ENCODE data around the gene RBM8A. TPM values are rescaled to one million over a fixed set of nuclear protein-coding genes. Genes with fewer than 3 reads are reported as not detected.

RBM8A gene
- polyA plus RNA-seq, 1 donor = 122 TPM

GRCh38 chr1:145956781-145957442 lies 29.6 kb upstream of the RBM8A start:
- peak overlapping the region; percentile 69 for H3K27ac ChIP-seq (ENCODE audit: low read length)
- peaks cover 2% of the 10 kb centered on the region for H3K9me3 ChIP-seq (ENCODE audit: control insufficient read depth, low read depth, low read length)
- peaks cover 14% of the 10 kb centered on the region for H3K4me1 ChIP-seq (ENCODE audit: control insufficient read depth, insufficient read depth, low read length)
- no peaks in the 10 kb centered on the region for H3K36me3 ChIP-seq (ENCODE audit: control insufficient read depth, insufficient read depth, low read length)
- H3K4me3 ChIP-seq (ENCODE audit: low read length) = peak overlapping the region; percentile 53
- 100% methylated on average over 2 of the region's 3 CpGs for WGBS (ENCODE audit: insufficient coverage, low lambda C conversion rate)
- DNase-seq = peak in 1 of 2 donors; percentile 23
- peaks cover 41% of the 10 kb centered on the region for H3K27me3 ChIP-seq (ENCODE audit: control insufficient read depth, insufficient read depth, low read length)

- Histone ChIP-seq H3K4me1 (ENCODE audit: control insufficient read depth, insufficient read depth, low read length) (peaks cover 8% of the 10 kb centered on the region), H3K36me3 (ENCODE audit: control insufficient read depth, insufficient read depth, low read length) (no peaks in the 10 kb centered on the region), H3K4me3 (ENCODE audit: low read length) (peak overlapping the region; percentile 53), H3K27me3 (ENCODE audit: control insufficient read depth, insufficient read depth, low read length) (peaks cover 35% of the 10 kb centered on the region), H3K9me3 (ENCODE audit: control insufficient read depth, low read depth, low read length) (peaks cover 2% of the 10 kb centered on the region), H3K27ac (ENCODE audit: low read length) (peak overlapping the region; percentile 69)
- no peak for DNase-seq
Measured at GRCh38 chr1:145956361-145956760, 29.1 kb upstream of the RBM8A start.

- WGBS (ENCODE audit: insufficient coverage, low lambda C conversion rate) = no CpG with 5 or more reads among the region's 2 CpGs
- H3K4me3 ChIP-seq (ENCODE audit: low read length) = no peak overlapping the region
Measured at GRCh38 chr1:145955436-145955835, 28.2 kb upstream of the RBM8A start.

GRCh38 chr1:145953861-145954260 lies 26.6 kb upstream of the RBM8A start:
- H3K27ac ChIP-seq (ENCODE audit: low read length) = no peak overlapping the region
- H3K36me3 ChIP-seq (ENCODE audit: control insufficient read depth, insufficient read depth, low read length) = no peaks in the 10 kb centered on the region
- H3K9me3 ChIP-seq (ENCODE audit: control insufficient read depth, low read depth, low read length) = no peaks in the 10 kb centered on the region
- DNase-seq = no peak
- no peak overlapping the region for H3K4me3 ChIP-seq (ENCODE audit: low read length)
- no peaks in the 10 kb centered on the region for H3K4me1 ChIP-seq (ENCODE audit: control insufficient read depth, insufficient read depth, low read length)
- 73% methylated on average over 2 of the region's 6 CpGs for WGBS (ENCODE audit: insufficient coverage, low lambda C conversion rate)
- H3K27me3 ChIP-seq (ENCODE audit: control insufficient read depth, insufficient read depth, low read length) = peaks cover 11% of the 10 kb centered on the region

More at GRCh38 chr1:145955436-145955835, 28.2 kb upstream of the RBM8A start:
- Histone ChIP-seq H3K27me3 (ENCODE audit: control insufficient read depth, insufficient read depth, low read length) (peaks cover 26% of the 10 kb centered on the region), H3K27ac (ENCODE audit: low read length) (no peak overlapping the region), H3K36me3 (ENCODE audit: control insufficient read depth, insufficient read depth, low read length) (no peaks in the 10 kb centered on the region), H3K9me3 (ENCODE audit: control insufficient read depth, low read depth, low read length) (peaks cover 1% of the 10 kb centered on the region), H3K4me1 (ENCODE audit: control insufficient read depth, insufficient read depth, low read length) (no peaks in the 10 kb centered on the region)
- DNase-seq = no peak

GRCh38 chr1:145952903-145953302 lies 25.6 kb upstream of the RBM8A start:
- Histone ChIP-seq H3K4me1 (ENCODE audit: control insufficient read depth, insufficient read depth, low read length) (no peaks in the 10 kb centered on the region), H3K4me3 (ENCODE audit: low read length) (no peak overlapping the region), H3K27me3 (ENCODE audit: control insufficient read depth, insufficient read depth, low read length) (peaks cover 7% of the 10 kb centered on the region), H3K36me3 (ENCODE audit: control insufficient read depth, insufficient read depth, low read length) (no peaks in the 10 kb centered on the region), H3K27ac (ENCODE audit: low read length) (no peak overlapping the region), H3K9me3 (ENCODE audit: control insufficient read depth, low read depth, low read length) (no peaks in the 10 kb centered on the region)
- no CpG with 5 or more reads among the region's 3 CpGs for WGBS (ENCODE audit: insufficient coverage, low lambda C conversion rate)
- DNase-seq = no peak

- Histone ChIP-seq H3K27ac (ENCODE audit: low read length) (no peak overlapping the region), H3K36me3 (ENCODE audit: control insufficient read depth, insufficient read depth, low read length) (peaks cover 2% of the 10 kb centered on the region), H3K9me3 (ENCODE audit: control insufficient read depth, low read depth, low read length) (no peaks in the 10 kb centered on the region), H3K4me3 (ENCODE audit: low read length) (no peak overlapping the region), H3K4me1 (ENCODE audit: control insufficient read depth, insufficient read depth, low read length) (no peaks in the 10 kb centered on the region), H3K27me3 (ENCODE audit: control insufficient read depth, insufficient read depth, low read length) (peaks cover 4% of the 10 kb centered on the region)
- DNase-seq = no peak
- WGBS (ENCODE audit: insufficient coverage, low lambda C conversion rate) = 100% methylated on average over 1 of the region's 1 CpG
Measured at GRCh38 chr1:145951526-145951925, 24.2 kb upstream of the RBM8A start.

GRCh38 chr1:145949219-145949618 lies 21.9 kb upstream of the RBM8A start:
- H3K27ac ChIP-seq (ENCODE audit: low read length) = no peak overlapping the region
- WGBS (ENCODE audit: insufficient coverage, low lambda C conversion rate) = 100% methylated on average over 2 of the region's 4 CpGs

GRCh38 chr1:145947551-145947950 lies 20.3 kb upstream of the RBM8A start:
- no peak overlapping the region for H3K4me3 ChIP-seq (ENCODE audit: low read length)
- H3K4me1 ChIP-seq (ENCODE audit: control insufficient read depth, insufficient read depth, low read length) = no peaks in the 10 kb centered on the region
- H3K9me3 ChIP-seq (ENCODE audit: control insufficient read depth, low read depth, low read length) = no peaks in the 10 kb centered on the region
- H3K27me3 ChIP-seq (ENCODE audit: control insufficient read depth, insufficient read depth, low read length) = no peaks in the 10 kb centered on the region
- no CpG with 5 or more reads among the region's 4 CpGs for WGBS (ENCODE audit: insufficient coverage, low lambda C conversion rate)
- H3K36me3 ChIP-seq (ENCODE audit: control insufficient read depth, insufficient read depth, low read length) = peaks cover 7% of the 10 kb centered on the region
- no peak for DNase-seq
- no peak overlapping the region for H3K27ac ChIP-seq (ENCODE audit: low read length)

More at GRCh38 chr1:145949219-145949618, 21.9 kb upstream of the RBM8A start:
- no peak for DNase-seq
- H3K9me3 ChIP-seq (ENCODE audit: control insufficient read depth, low read depth, low read length) = no peaks in the 10 kb centered on the region
- H3K27me3 ChIP-seq (ENCODE audit: control insufficient read depth, insufficient read depth, low read length) = no peaks in the 10 kb centered on the region
- peaks cover 2% of the 10 kb centered on the region for H3K36me3 ChIP-seq (ENCODE audit: control insufficient read depth, insufficient read depth, low read length)
- no peaks in the 10 kb centered on the region for H3K4me1 ChIP-seq (ENCODE audit: control insufficient read depth, insufficient read depth, low read length)
- H3K4me3 ChIP-seq (ENCODE audit: low read length) = no peak overlapping the region

GRCh38 chr1:145946477-145946986 lies 19.2 kb upstream of the RBM8A start:
- WGBS (ENCODE audit: insufficient coverage, low lambda C conversion rate) = no CpG with 5 or more reads among the region's 4 CpGs
- Histone ChIP-seq H3K4me1 (ENCODE audit: control insufficient read depth, insufficient read depth, low read length) (no peaks in the 10 kb centered on the region), H3K9me3 (ENCODE audit: control insufficient read depth, low read depth, low read length) (no peaks in the 10 kb centered on the region), H3K27me3 (ENCODE audit: control insufficient read depth, insufficient read depth, low read length) (no peaks in the 10 kb centered on the region), H3K4me3 (ENCODE audit: low read length) (no peak overlapping the region), H3K27ac (ENCODE audit: low read length) (no peak overlapping the region), H3K36me3 (ENCODE audit: control insufficient read depth, insufficient read depth, low read length) (peaks cover 8% of the 10 kb centered on the region)
- peak in 1 of 2 donors; percentile 58 for DNase-seq

GRCh38 chr1:145944532-145944931 lies 17.2 kb upstream of the RBM8A start:
- Histone ChIP-seq H3K4me1 (ENCODE audit: control insufficient read depth, insufficient read depth, low read length) (no peaks in the 10 kb centered on the region), H3K27me3 (ENCODE audit: control insufficient read depth, insufficient read depth, low read length) (no peaks in the 10 kb centered on the region), H3K9me3 (ENCODE audit: control insufficient read depth, low read depth, low read length) (no peaks in the 10 kb centered on the region), H3K36me3 (ENCODE audit: control insufficient read depth, insufficient read depth, low read length) (peaks cover 8% of the 10 kb centered on the region), H3K27ac (ENCODE audit: low read length) (no peak overlapping the region), H3K4me3 (ENCODE audit: low read length) (no peak overlapping the region)
- no peak for DNase-seq
- no CpG with 5 or more reads among the region's 3 CpGs for WGBS (ENCODE audit: insufficient coverage, low lambda C conversion rate)

- no peak for DNase-seq
- 90% methylated on average over 2 of the region's 6 CpGs for WGBS (ENCODE audit: insufficient coverage, low lambda C conversion rate)
- peaks cover 8% of the 10 kb centered on the region for H3K36me3 ChIP-seq (ENCODE audit: control insufficient read depth, insufficient read depth, low read length)
Measured at GRCh38 chr1:145942871-145943270, 15.6 kb upstream of the RBM8A start.

More at GRCh38 chr1:145942871-145943270, 15.6 kb upstream of the RBM8A start:
- H3K9me3 ChIP-seq (ENCODE audit: control insufficient read depth, low read depth, low read length) = no peaks in the 10 kb centered on the region
- no peak overlapping the region for H3K27ac ChIP-seq (ENCODE audit: low read length)
- H3K4me1 ChIP-seq (ENCODE audit: control insufficient read depth, insufficient read depth, low read length) = no peaks in the 10 kb centered on the region
- no peaks in the 10 kb centered on the region for H3K27me3 ChIP-seq (ENCODE audit: control insufficient read depth, insufficient read depth, low read length)
- H3K4me3 ChIP-seq (ENCODE audit: low read length) = no peak overlapping the region
